H9 (cell line): ENCODE measurements around the gene STX5. TPM values are rescaled to one million over a fixed set of nuclear protein-coding genes. Genes with fewer than 3 reads are reported as not detected.

Experiments used
- DNase-seq: peaks from one replicate; pipeline ENCODE4 v3.0.0-alpha.2; 2017
- H2AFZ ChIP-seq: one replicate; pipeline ENCODE4 v1.6.1; 2013; ENCODE audit warnings: mild to moderate bottlenecking, low read length, control low read depth, moderate library complexity
- H2AK5ac ChIP-seq: 2 replicates; pipeline ENCODE4 v1.6.1; 2013; ENCODE audit warnings: low read length, control low read depth, mixed read lengths; ENCODE audit not compliant: insufficient read length
- H2BK120ac ChIP-seq: one replicate; pipeline ENCODE4 v1.6.1; 2013; ENCODE audit warnings: low read depth, mild to moderate bottlenecking, low read length, control low read depth, inconsistent platforms; ENCODE audit not compliant: poor library complexity, severe bottlenecking
- H2BK12ac ChIP-seq: 2 replicates; pipeline ENCODE4 v1.6.1; 2013; ENCODE audit warnings: low read length, control low read depth, mixed read lengths, low read depth; ENCODE audit not compliant: insufficient read length
- H2BK15ac ChIP-seq: 2 replicates; pipeline ENCODE4 v1.6.1; 2013; ENCODE audit warnings: low read depth, low read length, control low read depth
- H2BK20ac ChIP-seq: one replicate; pipeline ENCODE4 v1.6.1; 2013; ENCODE audit warnings: low read depth, mild to moderate bottlenecking, low read length, control low read depth, inconsistent platforms; ENCODE audit not compliant: poor library complexity, severe bottlenecking
- H2BK5ac ChIP-seq: 2 replicates; pipeline ENCODE4 v1.6.1; 2013; ENCODE audit warnings: low read length, control low read depth, mixed read lengths; ENCODE audit not compliant: insufficient read length
- H3K14ac ChIP-seq: 2 replicates; pipeline ENCODE4 v1.6.1; 2013; ENCODE audit warnings: low read length, control low read depth; ENCODE audit not compliant: insufficient read depth
- H3K18ac ChIP-seq: 2 replicates; pipeline ENCODE4 v1.6.1; 2013; ENCODE audit warnings: low read depth, mild to moderate bottlenecking, mixed read lengths, low read length, control low read depth; ENCODE audit not compliant: insufficient read length
- H3K23ac ChIP-seq: 2 replicates; pipeline ENCODE4 v1.6.1; 2013; ENCODE audit warnings: low read length, control low read depth, mixed read lengths, low read depth; ENCODE audit not compliant: insufficient read length
- H3K23me2 ChIP-seq: 2 replicates; pipeline ENCODE4 v1.6.1; 2013; ENCODE audit warnings: low read depth, mild to moderate bottlenecking, mixed read lengths, low read length, control low read depth; ENCODE audit not compliant: insufficient read length, poor library complexity, severe bottlenecking
- H3K27ac ChIP-seq: 2 replicates; pipeline ENCODE4 v1.5.1; 2013; ENCODE audit warnings: low read length, control low read depth, mixed read lengths, low read depth; ENCODE audit not compliant: insufficient read length
- H3K27me3 ChIP-seq: 2 replicates; pipeline ENCODE4 v1.6.1; 2013; ENCODE audit warnings: low read length, control low read depth, inconsistent platforms; ENCODE audit not compliant: insufficient read depth
- H3K4ac ChIP-seq: 2 replicates; pipeline ENCODE4 v1.6.1; 2013; ENCODE audit warnings: low read depth, mild to moderate bottlenecking, control low read depth, inconsistent platforms, low read length, moderate library complexity
- H3K4me1 ChIP-seq: 2 replicates; pipeline ENCODE4 v1.6.1; 2013; ENCODE audit warnings: low read length, control low read depth, inconsistent platforms; ENCODE audit not compliant: insufficient read depth
- H3K4me2 ChIP-seq: 2 replicates; pipeline ENCODE4 v1.6.1; 2013; ENCODE audit warnings: low read length, control low read depth, mixed read lengths; ENCODE audit not compliant: insufficient read length, insufficient read depth
- H3K56ac ChIP-seq: 2 replicates; pipeline ENCODE4 v1.6.1; 2013; ENCODE audit warnings: low read depth, mild to moderate bottlenecking, mixed read lengths, low read length, control low read depth; ENCODE audit not compliant: insufficient read length
- H3K79me1 ChIP-seq: 2 replicates; pipeline ENCODE4 v1.6.1; 2013; ENCODE audit warnings: low read depth, mild to moderate bottlenecking, moderate library complexity, low read length, control low read depth, inconsistent platforms; ENCODE audit not compliant: insufficient read depth, poor library complexity, severe bottlenecking
- H3K79me2 ChIP-seq: 2 replicates; pipeline ENCODE4 v1.6.1; 2013; ENCODE audit warnings: low read length, control low read depth, inconsistent platforms; ENCODE audit not compliant: insufficient read depth
- H3K9ac ChIP-seq: 2 replicates; pipeline ENCODE4 v1.6.1; 2013; ENCODE audit warnings: low read length, control low read depth, mixed read lengths; ENCODE audit not compliant: insufficient read length; ENCODE audit errors: extremely low read depth
- H3K9me3 ChIP-seq: one replicate; pipeline ENCODE4 v1.6.1; 2013; ENCODE audit warnings: low read depth, low read length, inconsistent platforms; ENCODE audit not compliant: control insufficient read depth
- H3T11ph ChIP-seq: one replicate; pipeline ENCODE4 v1.6.1; 2013; ENCODE audit warnings: mild to moderate bottlenecking, low read length, control low read depth, inconsistent platforms
- H4K20me1 ChIP-seq: one replicate; pipeline ENCODE4 v1.6.1; 2013; ENCODE audit not compliant: control insufficient read depth, insufficient read length, insufficient read depth
- H4K5ac ChIP-seq: 2 replicates; pipeline ENCODE4 v1.6.1; 2013; ENCODE audit warnings: low read depth, mild to moderate bottlenecking, mixed read lengths, low read length, control low read depth; ENCODE audit not compliant: insufficient read length
- H4K8ac ChIP-seq: replicated peaks from 2 replicates; pipeline ENCODE4 v1.6.1; 2013; ENCODE audit warnings: low read length, control low read depth, mixed read lengths, low read depth; ENCODE audit not compliant: insufficient read length
- H4K91ac ChIP-seq: 2 replicates; pipeline ENCODE4 v1.6.1; 2013; ENCODE audit warnings: low read depth, mild to moderate bottlenecking, moderate library complexity, mixed read lengths, low read length, control low read depth; ENCODE audit not compliant: insufficient read length
- H3K27ac Mint-ChIP-seq, 3 experiments: 2 replicates in 2 of 3; 3 replicates in 1 of 3; pipeline ENCODE4 v1.8.0; 2020 to 2021; ENCODE audit warnings: mixed read lengths in 3 of 3, mild to moderate bottlenecking in 1 of 3, moderate library complexity in 1 of 3
- H3K27me3 Mint-ChIP-seq: 2 replicates; pipeline ENCODE4 v1.8.0; 2021; ENCODE audit warnings: low read depth, mild to moderate bottlenecking, moderate library complexity, mixed read lengths
- H3K36me3 Mint-ChIP-seq, 3 experiments: 2 replicates in 2 of 3; 3 replicates in 1 of 3; pipeline ENCODE4 v1.8.0; 2020 to 2021; ENCODE audit warnings: low read depth in 3 of 3, mixed read lengths in 3 of 3; ENCODE audit not compliant: insufficient read depth in 1 of 3
- H3K4me1 Mint-ChIP-seq, 2 experiments: 2 replicates each; pipeline ENCODE4 v1.8.0; 2020; ENCODE audit warnings: mixed read lengths in 2 of 2
- H3K4me3 Mint-ChIP-seq, 2 experiments: 2 replicates in 1 of 2; 3 replicates in 1 of 2; pipeline ENCODE4 v1.8.0; 2020 to 2021; ENCODE audit warnings: mild to moderate bottlenecking in 2 of 2, mixed read lengths in 2 of 2, moderate library complexity in 1 of 2
- H3K9me3 Mint-ChIP-seq, 2 experiments: 2 replicates in 1 of 2; 3 replicates in 1 of 2; pipeline ENCODE4 v1.8.0; 2020; ENCODE audit warnings: mild to moderate bottlenecking in 2 of 2, mixed read lengths in 2 of 2, moderate library complexity in 1 of 2
- WGBS: extraction: QIAGEN DNeasy Blood & Tissue Kit; methylation state at CpG from one replicate; pipeline ENCODE4 v1.1.7; 2013; ENCODE audit warnings: missing lambda C conversion rate, low lambda C conversion rate, mixed read lengths; ENCODE audit not compliant: insufficient read length; ENCODE audit errors: extremely low coverage; 5-methylcytosine and 5-hydroxymethylcytosine counted together
- long read RNA-seq: library from polyadenylated mRNA; unstranded; transcript quantifications from one replicate; pipeline ENCODE4 v2.0.0, GENCODE V29; 2020
- total RNA-seq: library from RNA; stranded (reverse); gene quantifications from 2 replicates; pipeline ENCODE4 v1.2.1, GENCODE V29; 2021
- TF ChIP-seq, protein P1 (sequence below): fragments of 200-600 bp; sonication (generic); conservative IDR thresholded peaks from 3 replicates; pipeline ENCODE4 v1.8.0; 2021; ENCODE audit warnings: antibody characterized with exemption, mild to moderate bottlenecking

STX5 gene
- 33.5 and 34.7 TPM in 2 replicates for total RNA-seq
- long read RNA-seq, transcript STX5-203 (11 exons, 1,568 nt): minor isoform, 5 of 83 reads
- long read RNA-seq, transcript STX5-201 (11 exons, 1,794 nt): major isoform, 60 of 83 reads
- long read RNA-seq, partial matches to known transcripts: 10 of 83 reads
- long read RNA-seq, other reads (novel, unspliced or antisense): 8 of 83 reads

GRCh38 chr11:62831520-62832335 is at the start of gene STX5:
Gene STX5, minus strand, starts transcription at chr11:62832051. Its CDS starts 808 bp downstream, at chr11:62831243.
- H2BK15ac ChIP-seq: no peak within 1 kb of the TSS
- no CpG with 5 or more reads among the region's 65 CpGs for WGBS

More at GRCh38 chr11:62831520-62832335, at the start of gene STX5:
- peak within 1 kb of the TSS; percentile 97 for H3K4me2 ChIP-seq
- peak; percentile 99 for DNase-seq
- no peaks in the 10 kb centered on the region for H3K4me1 ChIP-seq
- no peak within 1 kb of the TSS for H3K23ac ChIP-seq
- H3T11ph ChIP-seq: no peak within 1 kb of the TSS
- H3K9ac ChIP-seq: peak within 1 kb of the TSS; percentile 86
- Mint-ChIP-seq H3K9me3 (no peaks in the 10 kb centered on the region; a peak in 1 of 5 replicates), H3K4me3 (peak within 1 kb of the TSS; percentile 99 to 100), H3K27me3 (no peaks in the 10 kb centered on the region), H3K4me1 (peaks cover 17 to 24% of the 10 kb centered on the region in 2 experiments), H3K27ac (peak within 1 kb of the TSS; percentile 100), H3K36me3 (peaks cover 29 to 58% (median 54%) of the 10 kb centered on the region in 3 experiments)
- TF ChIP-seq, protein P1, sequence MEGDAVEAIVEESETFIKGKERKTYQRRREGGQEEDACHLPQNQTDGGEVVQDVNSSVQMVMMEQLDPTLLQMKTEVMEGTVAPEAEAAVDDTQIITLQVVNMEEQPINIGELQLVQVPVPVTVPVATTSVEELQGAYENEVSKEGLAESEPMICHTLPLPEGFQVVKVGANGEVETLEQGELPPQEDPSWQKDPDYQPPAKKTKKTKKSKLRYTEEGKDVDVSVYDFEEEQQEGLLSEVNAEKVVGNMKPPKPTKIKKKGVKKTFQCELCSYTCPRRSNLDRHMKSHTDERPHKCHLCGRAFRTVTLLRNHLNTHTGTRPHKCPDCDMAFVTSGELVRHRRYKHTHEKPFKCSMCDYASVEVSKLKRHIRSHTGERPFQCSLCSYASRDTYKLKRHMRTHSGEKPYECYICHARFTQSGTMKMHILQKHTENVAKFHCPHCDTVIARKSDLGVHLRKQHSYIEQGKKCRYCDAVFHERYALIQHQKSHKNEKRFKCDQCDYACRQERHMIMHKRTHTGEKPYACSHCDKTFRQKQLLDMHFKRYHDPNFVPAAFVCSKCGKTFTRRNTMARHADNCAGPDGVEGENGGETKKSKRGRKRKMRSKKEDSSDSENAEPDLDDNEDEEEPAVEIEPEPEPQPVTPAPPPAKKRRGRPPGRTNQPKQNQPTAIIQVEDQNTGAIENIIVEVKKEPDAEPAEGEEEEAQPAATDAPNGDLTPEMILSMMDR: no peak
- no peak within 1 kb of the TSS for H2BK20ac ChIP-seq
- peak within 1 kb of the TSS; percentile 99 for H3K18ac ChIP-seq
- no peak within 1 kb of the TSS for H4K8ac ChIP-seq
- H4K91ac ChIP-seq: no peak within 1 kb of the TSS
- no peaks in the 10 kb centered on the region for H3K79me1 ChIP-seq
- H3K56ac ChIP-seq: no peak within 1 kb of the TSS
- no peaks in the 10 kb centered on the region for H3K9me3 ChIP-seq
- no peak within 1 kb of the TSS for H4K5ac ChIP-seq
- peak within 1 kb of the TSS; percentile 41 for H2BK5ac ChIP-seq
- H4K20me1 ChIP-seq: no peaks in the 10 kb centered on the region
- H3K14ac ChIP-seq: peak within 1 kb of the TSS; percentile 99
- H3K27me3 ChIP-seq: no peaks in the 10 kb centered on the region
- no peak within 1 kb of the TSS for H2AK5ac ChIP-seq
- peaks cover 4% of the 10 kb centered on the region; the same call in 1 of the 2 replicates for H3K79me2 ChIP-seq
- no peak within 1 kb of the TSS for H3K27ac ChIP-seq
- H2AFZ ChIP-seq: no peak within 1 kb of the TSS
- H3K23me2 ChIP-seq: peaks cover 10% of the 10 kb centered on the region
- no peak within 1 kb of the TSS for H2BK120ac ChIP-seq
- no peak within 1 kb of the TSS; the same call in 1 of the 2 replicates for H3K4ac ChIP-seq
- H2BK12ac ChIP-seq: no peak within 1 kb of the TSS
